Inflammatory macrophage treated with lipopolysaccharide for 1 hour (primary cell): Measurements from ENCODE around the gene ERI2.
"Not testable (repeated sequence)": the region's sequence is repeated elsewhere in the genome, so short reads cannot be mapped to it uniquely, and the experiment has no call there.

Experiments
- DNase-seq, 2 donors: peaks; one replicate each; pipeline ENCODE4 v3.0.0-alpha.2; 2020 to 2022

ERI2 gene

DNA sequence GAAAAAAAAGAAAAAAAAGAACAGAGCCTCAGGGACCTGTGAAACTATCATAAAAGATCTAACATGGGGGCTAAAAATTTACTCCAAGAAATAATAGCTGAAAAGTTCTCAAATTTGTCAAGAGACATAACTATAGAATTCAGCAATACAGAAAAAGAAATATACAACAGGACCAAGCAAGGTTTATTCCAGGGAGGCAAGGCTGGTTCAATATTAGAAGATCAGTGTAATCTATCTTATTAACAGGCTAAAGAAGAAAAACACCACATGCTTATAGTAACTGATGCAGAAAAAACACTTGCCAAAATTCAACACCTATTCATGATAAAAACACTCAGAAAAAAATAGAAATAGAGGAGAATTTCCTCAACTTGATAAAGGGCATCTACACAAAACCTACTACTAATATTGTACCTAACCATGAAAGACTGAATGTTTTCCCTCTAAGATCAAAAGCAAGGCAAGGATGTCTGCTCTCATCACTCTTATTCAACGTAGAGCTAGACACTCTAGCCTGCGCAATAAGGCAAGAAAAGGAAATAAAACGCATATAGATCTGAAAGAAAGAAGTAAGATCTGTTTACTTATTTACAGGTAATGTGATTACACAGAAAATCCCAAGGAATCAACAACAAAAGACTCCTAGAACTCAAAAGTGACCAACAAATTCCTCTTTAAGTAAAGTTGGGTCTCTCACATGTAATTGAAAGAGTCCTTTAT, 43.7 kb downstream of the ERI2 start:
- DNase-seq, result no peak

DNA sequence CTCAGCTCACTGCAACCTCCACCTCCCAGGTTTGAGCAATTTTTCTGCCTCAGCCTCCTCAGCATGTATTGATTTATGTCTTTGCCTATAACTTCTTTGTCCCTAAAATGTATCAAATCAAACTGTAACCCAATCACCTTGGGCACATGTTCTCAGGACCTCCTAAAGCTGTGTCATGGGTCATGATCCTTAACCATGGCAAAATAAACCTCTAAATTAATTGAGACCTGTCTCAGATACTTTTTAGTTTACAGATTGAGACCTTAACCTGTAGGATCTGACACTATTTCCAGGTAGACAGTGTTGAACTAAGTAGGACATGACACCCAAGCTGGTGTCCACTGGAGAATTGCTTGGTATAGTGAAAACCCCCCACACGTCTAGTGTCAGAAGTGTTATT, 45.1 kb downstream of the ERI2 start:
- DNase-seq, result no peak

DNA sequence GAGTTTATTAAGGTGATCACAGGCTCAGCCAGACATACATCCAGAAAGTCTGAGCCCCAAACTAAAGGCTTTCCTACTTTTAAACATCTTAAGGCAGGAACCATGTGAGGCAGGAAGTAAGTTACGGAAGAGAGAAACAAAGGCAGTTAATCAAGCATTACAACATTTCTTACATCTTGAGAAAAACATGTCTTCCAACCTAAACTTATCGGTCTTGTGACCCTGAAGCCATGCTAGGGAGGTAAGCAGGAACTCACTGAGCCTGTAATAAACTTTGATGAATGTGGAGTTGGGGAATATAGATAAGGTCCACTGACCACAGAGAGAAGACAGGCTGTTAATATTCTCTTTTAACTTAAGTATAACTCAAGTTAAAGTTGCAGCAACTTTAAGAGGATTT, 45.9 kb downstream of the ERI2 start:
- DNase-seq, result no peak

DNA sequence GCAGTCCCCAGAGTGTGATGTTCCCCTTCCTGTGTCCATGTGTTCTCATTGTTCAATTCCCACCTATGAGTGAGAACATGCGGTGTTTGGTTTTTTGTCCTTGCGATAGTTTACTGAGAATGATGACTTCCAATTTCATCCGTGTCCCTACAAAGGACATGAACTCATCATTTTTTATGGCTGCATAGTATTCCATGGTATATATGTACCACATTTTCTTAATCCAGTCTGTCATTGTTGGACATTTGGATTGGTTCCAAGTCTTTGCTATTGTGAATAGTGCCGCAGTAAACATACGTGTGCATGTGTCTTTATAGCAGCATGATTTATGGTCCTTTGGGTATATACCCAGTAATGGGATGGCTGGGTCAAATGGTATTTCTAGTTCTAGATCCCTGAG, 50.5 kb downstream of the ERI2 start:
- DNase-seq, result not testable (repeated sequence)

DNA sequence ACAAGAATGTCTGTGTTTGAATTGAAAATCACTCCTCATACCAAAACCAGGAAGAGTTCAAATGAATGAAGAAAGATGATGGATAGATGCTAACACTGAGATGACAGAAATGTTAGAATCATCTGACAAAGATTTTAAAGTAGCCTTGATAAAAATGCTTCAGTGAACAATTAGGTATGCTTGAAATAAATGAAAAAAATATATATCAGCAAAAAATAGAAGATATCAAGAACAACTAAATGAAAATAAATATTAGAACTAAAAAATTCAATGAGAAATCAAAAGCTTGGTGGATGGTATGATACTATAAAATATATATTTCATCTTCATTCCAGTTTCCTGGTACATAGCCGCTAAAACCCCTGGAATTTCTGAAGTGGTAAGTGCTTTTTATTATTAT, 51.0 kb downstream of the ERI2 start:
- DNase-seq, result no peak

DNA sequence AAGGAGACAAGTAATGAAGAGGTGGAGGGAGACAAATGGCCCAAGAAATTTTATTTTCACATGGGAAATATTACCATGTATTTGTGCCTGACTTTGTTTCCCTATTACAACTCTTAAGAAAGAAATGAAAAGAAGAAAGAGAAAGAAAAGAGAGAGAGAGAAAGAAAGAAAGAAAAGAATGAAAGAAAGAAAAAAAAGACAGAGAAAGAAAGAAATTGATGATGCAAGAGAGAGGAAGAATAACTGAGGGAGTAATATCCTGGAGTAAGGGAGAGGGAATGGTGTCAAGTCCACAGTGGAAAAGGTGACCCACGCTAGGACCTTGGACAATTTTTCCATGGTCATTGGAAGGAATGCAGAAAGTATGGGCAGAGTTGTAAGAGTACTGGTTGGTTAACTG, 52.5 kb downstream of the ERI2 start:
- DNase-seq, result no peak

DNA sequence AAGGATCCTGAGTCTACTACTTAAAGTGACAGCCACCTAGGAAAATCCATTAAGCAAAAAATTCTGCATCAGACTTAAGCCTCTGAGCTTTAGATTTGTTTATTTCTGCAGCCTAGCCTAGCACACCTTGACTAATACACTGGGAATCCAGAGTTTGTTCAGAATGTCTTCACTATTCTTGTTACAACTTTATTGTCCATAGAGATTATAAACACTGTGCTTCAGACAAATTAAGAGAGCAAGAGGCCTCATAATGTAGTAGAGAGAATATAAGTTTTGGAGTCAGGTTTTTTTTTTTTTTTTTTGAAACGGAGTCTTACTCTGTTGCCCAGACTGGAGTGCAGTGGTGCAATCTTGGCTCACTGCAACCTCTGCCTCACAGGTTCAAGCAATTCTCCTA, 55.7 kb downstream of the ERI2 start:
- DNase-seq, result no peak

DNA sequence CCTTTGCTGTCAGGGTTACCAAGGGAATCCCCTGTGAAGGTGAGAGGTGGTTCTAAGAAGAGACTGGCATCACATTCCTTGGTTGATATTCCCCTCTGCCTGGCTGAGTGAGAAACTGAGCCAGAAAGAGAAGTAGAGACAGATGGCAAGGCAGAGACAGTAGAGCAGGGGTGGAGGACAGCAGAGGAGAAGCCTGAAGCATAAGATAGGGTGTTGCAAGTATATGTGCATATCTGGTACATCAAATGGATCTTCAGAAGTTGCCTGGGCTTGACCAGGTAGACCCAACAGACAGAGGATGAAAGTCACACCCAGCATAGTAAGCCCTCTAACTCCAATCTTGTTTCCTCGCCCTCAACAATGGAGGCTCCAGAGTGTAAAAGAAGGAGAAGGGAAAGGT, 56.8 kb downstream of the ERI2 start:
- no peak for DNase-seq

DNA sequence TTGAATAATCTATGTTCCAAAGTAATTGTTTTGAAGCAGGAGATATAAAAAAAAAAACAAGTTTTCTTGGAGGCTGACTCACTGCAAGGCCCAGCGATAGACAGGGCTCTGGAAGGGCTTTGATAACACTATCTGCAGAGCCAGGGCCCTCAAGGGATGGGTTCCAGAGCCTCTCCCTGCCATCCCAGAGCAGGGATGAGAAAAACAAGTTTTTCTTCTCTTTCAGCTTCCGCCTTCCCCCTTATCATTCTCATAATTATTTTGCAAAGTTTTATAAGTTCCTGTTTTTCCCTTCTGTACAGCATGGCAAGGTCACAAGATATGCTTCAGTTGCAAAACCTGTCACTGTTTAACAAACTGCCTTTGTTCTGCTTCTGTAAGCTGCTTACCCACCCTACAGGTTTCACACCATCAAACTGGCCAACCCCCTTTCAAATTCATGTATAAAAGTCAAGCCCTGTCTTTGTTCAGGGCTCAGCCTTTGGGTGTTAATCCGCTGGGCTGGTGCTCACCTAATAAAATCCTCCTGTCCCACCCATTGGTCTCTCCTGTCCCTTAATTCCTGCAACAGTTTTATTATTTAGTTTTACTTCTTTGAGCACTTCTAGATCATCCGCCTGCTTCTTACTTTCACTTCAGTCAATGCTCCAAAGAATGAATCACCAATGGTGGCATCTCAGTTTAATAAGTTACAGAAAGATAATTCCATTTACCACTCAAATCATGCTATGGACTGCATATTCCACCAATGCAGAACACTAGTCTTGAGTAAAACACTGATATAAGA, 59.0 kb downstream of the ERI2 start:
- peak; percentile 55 to 76 for DNase-seq

DNA sequence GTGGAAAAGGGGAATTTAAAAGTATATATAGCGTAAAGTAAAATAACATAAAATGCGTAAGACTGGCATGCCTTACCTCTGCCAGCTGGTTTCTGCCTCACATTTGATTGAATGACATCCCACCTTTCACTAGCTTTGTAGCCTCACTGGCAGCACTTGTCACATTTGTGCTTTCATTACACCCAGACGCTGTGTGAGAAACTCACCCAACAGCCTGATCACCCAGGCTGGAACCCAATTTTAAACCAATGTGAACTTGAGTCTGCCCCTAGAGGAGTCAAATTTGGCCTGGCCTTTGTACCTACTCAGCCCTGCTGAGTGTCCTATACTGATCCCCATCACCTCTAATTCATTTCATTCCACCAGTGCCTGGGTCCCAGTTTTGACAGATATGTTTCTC, 59.8 kb downstream of the ERI2 start:
- DNase-seq, result no peak
